ENCODE results near the gene CBX7. TPM values are rescaled to one million over a fixed set of nuclear protein-coding genes. Genes with fewer than 3 reads are reported as not detected.

CBX7 gene
- total RNA-seq, 4 donors from 2014 or later = 16.0 to 128 (median 102) TPM

DNA sequence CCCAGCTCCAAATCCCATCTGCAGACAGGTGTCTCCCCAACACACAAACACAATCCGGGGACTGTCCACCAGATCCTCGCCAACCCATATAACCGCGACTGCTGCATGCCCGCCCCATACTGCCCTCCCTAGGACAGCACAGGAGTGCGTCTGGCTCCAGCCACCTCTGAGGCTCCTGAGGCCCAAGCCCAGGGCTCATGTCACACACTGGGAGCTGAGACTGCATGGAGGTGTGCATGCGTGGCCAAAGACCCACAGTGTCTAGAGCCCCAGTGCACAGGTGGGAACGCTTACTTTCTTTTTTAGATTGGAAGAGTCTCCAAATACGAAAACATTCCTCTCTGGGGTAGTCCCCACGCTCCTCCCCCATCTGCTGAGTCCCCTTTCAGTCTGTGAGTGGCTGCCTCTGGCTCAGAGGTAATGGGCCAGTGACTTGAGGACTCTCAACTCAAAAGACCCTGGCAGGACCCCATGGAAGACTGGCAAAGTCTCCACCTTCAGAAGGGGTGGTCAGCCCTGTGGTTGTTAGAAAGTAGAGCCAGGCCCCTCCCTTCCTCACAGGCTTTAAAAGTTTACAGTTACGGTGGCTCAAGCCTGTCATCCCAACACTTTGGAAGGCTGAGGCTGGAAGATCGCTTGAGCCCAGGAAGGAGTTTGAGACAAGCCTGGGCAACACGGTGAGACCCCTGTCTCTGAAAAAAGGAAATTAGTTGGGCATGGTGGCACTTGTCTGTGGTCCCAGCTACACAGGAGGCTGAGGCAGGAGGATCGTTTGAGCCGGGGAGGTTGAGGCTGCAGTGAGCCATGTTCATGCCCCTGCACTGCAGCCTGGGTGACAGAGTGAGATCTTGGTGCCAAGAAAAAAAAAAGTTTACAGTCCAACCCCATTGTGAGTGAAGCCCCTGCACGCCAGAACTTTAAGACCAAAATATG lies 2.3 kb downstream of the CBX7 start:
- TF ChIP-seq, protein P1, sequence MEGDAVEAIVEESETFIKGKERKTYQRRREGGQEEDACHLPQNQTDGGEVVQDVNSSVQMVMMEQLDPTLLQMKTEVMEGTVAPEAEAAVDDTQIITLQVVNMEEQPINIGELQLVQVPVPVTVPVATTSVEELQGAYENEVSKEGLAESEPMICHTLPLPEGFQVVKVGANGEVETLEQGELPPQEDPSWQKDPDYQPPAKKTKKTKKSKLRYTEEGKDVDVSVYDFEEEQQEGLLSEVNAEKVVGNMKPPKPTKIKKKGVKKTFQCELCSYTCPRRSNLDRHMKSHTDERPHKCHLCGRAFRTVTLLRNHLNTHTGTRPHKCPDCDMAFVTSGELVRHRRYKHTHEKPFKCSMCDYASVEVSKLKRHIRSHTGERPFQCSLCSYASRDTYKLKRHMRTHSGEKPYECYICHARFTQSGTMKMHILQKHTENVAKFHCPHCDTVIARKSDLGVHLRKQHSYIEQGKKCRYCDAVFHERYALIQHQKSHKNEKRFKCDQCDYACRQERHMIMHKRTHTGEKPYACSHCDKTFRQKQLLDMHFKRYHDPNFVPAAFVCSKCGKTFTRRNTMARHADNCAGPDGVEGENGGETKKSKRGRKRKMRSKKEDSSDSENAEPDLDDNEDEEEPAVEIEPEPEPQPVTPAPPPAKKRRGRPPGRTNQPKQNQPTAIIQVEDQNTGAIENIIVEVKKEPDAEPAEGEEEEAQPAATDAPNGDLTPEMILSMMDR (IDR thresholded peaks at IDR 0.05) = no peak
- TF ChIP-seq POLR2A (IDR thresholded peaks at IDR 0.05) = no peak
- no peaks in the 10 kb centered on the region for H3K9me3 ChIP-seq
- no peaks in the 10 kb centered on the region for H3K36me3 ChIP-seq
- intact Hi-C loops (cut with DNase I; ENCODE audit: low total_unique reads) = loop anchor here (5.0 kb wide), 1 partner anchor 167 kb away; the partner anchor contains the start of gene RPL3
- H3K27ac ChIP-seq = peak overlapping the region; percentile 95 to 99
- no peak for DNase-seq
- peak overlapping the region in 1 of 2 donors; percentile 65 for H3K4me3 ChIP-seq
- H3K27me3 ChIP-seq = no peaks in the 10 kb centered on the region
- peaks cover 6 to 26% of the 10 kb centered on the region in 2 donors for H3K4me1 ChIP-seq

DNA sequence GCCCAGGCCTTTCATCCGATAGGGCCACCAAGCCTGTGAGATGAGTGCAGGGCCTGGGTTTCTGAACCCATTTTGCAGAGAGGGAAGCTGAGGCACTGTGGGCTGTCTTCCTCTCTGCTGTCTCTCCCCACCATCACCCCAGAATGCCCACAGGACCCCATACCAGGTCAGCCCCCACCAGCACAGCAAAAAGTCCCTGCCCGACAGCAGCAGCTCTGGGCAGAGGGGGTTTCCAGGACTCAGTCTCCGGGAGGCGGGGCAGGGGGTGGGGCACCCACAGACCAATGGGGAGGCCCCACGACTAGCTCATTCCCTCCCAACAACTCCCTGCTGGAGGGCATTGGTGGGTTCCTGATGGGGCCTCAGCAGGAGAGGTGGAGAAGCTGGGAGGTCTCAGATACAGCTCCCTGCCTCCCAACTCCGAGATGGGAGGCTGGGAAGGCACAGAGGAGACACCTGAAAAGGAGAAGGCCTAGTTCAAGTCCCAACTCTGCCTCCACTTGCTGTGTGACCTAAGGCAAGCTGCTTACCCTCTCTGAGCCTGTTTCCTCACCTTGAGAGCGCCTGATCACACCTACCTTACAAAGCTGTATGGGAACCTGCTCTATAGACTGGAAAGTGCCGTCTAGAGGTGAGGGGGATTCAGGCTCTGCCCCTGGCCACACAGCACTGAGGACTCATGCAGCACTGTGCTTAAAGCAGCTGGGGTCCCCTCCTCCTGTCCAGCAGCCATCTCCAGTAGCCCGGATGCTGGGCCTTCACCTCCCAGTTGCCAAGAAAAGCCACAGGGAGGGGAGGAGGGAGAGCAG lies 3.5 kb downstream of the CBX7 start:
- peak overlapping the region; percentile 95 to 99 for H3K27ac ChIP-seq
- H3K9me3 ChIP-seq = no peaks in the 10 kb centered on the region
- H3K4me3 ChIP-seq = peak overlapping the region in 1 of 2 donors; percentile 65
- TF ChIP-seq, protein P1 (IDR thresholded peaks at IDR 0.05) = no peak
- peak; percentile 21 to 32 for TF ChIP-seq POLR2A (IDR thresholded peaks at IDR 0.05)
- peaks cover 6 to 37% of the 10 kb centered on the region in 2 donors for H3K4me1 ChIP-seq
- intact Hi-C loops (cut with DNase I; ENCODE audit: low total_unique reads) = no loop called here
- H3K36me3 ChIP-seq = no peaks in the 10 kb centered on the region
- DNase-seq = peak; percentile 79 to 80
- H3K27me3 ChIP-seq = no peaks in the 10 kb centered on the region

DNA sequence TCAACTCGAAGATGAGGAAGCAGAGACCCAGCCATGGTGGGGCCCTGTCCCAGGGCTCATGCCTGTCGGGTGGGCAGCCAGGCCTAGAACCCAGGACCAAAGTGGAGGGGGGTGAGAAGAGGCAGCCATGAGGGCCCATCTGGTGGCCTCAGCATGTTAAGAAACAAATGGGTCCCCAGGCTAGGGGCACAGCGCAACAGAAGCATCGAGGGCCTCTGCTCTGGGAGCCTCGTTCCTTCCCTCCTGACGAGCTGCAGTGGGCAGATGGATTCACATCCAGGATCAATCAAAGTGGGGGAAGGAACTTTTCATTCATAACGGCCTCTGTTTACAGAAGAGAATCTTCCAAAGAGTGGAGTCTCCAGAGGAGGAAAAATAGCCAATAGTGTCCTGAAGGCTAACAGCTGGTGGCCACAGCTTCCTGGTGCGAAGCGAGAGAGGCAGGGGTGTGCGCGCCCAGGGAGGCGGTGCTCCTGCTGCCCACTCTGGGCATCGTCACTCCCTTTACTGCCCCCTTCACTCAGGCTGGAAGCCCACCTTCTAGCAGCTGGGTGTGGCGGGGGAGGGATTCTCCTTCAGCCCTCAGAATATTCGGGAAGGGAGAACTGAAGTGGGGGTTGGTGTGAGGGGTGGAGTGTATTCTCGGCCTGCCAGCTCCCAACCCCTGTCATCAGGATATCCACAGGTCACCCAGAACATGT lies 4.3 kb downstream of the CBX7 start:
- H3K4me1 ChIP-seq = peaks cover 6 to 36% of the 10 kb centered on the region in 2 donors
- DNase-seq = no peak
- TF ChIP-seq, protein P1 (IDR thresholded peaks at IDR 0.05) = no peak
- no peak for TF ChIP-seq POLR2A (IDR thresholded peaks at IDR 0.05)
- H3K9me3 ChIP-seq = no peaks in the 10 kb centered on the region
- no peaks in the 10 kb centered on the region for H3K27me3 ChIP-seq
- no peak overlapping the region for H3K4me3 ChIP-seq
- peak overlapping the region; percentile 95 to 99 for H3K27ac ChIP-seq
- no peaks in the 10 kb centered on the region for H3K36me3 ChIP-seq
- intact Hi-C loops (cut with DNase I; ENCODE audit: low total_unique reads) = no loop called here

DNA sequence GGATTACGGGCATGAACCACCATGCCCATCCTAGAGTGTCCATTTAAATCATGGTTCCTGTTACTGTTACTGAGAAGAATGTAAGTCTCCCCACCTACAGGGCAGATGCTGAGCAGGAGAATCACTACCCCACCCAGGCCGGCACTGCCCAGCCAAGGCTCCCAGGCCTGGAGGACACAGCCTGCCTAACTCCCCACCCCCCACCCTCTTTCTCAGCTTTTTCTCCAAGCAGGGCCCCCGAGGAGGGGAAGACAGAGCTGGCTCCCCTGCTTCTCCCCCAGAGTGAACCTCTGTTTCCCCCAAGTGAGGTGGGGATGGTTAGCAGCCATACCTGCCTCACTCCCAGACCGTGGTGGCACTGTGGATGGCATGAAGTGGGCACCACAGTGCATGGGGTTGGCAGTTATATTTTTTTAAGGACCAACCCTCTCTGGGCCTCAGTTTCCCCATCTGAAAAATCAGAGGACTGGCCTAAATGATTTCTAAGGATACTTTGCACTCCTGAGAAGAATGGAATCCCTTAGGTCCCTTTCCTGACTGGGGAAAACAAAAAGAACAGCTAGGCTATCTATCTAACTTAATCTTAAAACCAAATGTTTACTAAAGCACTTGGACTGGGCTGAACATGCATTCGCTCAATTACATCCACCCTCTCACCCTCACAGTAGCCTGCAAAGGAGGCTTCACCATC lies 5.0 kb downstream of the CBX7 start:
- H3K36me3 ChIP-seq = no peaks in the 10 kb centered on the region
- intact Hi-C loops (cut with DNase I; ENCODE audit: low total_unique reads) = no loop called here
- no peak overlapping the region for H3K4me3 ChIP-seq
- H3K27me3 ChIP-seq = no peaks in the 10 kb centered on the region
- no peak for DNase-seq
- peaks cover 6 to 36% of the 10 kb centered on the region in 2 donors for H3K4me1 ChIP-seq
- no peak for TF ChIP-seq POLR2A (IDR thresholded peaks at IDR 0.05)
- TF ChIP-seq, protein P1 (IDR thresholded peaks at IDR 0.05) = no peak
- no peaks in the 10 kb centered on the region for H3K9me3 ChIP-seq
- H3K27ac ChIP-seq = peak overlapping the region; percentile 95 to 99
